ENCODE data around the gene MCTP2.
A peak's percentile ranks its signal among the peaks of the same experiment; 100 is the strongest.

Gene MCTP2

GRCh38 chr15:94404733-94405283 is 173.4 kb downstream of the MCTP2 start:
- DNase-seq: no peak

- no peak for DNase-seq
These were observed 179.9 kb downstream of the MCTP2 start for GRCh38 chr15:94411285-94411684.

GRCh38 chr15:94411846-94412245 is 180.5 kb downstream of the MCTP2 start:
- no peak for DNase-seq

- DNase-seq: peak; percentile 11
These were observed 181.8 kb downstream of the MCTP2 start for GRCh38 chr15:94412979-94413746.

GRCh38 chr15:94414916-94415315 is 183.6 kb downstream of the MCTP2 start:
- no peak for DNase-seq

GRCh38 chr15:94416267-94416666 is 184.9 kb downstream of the MCTP2 start:
- DNase-seq: no peak

- DNase-seq: no peak
These were observed 185.5 kb downstream of the MCTP2 start for GRCh38 chr15:94416820-94417219.

GRCh38 chr15:94417501-94418293 is 186.3 kb downstream of the MCTP2 start:
- no peak for DNase-seq

GRCh38 chr15:94421706-94422105 is 190.3 kb downstream of the MCTP2 start:
- DNase-seq: peak; percentile 20

GRCh38 chr15:94432279-94432678 is 200.9 kb downstream of the MCTP2 start:
- no peak for DNase-seq

GRCh38 chr15:94439158-94439557 is 207.8 kb downstream of the MCTP2 start:
- no peak for DNase-seq

GRCh38 chr15:94441760-94442159 is 210.4 kb downstream of the MCTP2 start:
- no peak for DNase-seq

- no peak for DNase-seq
These were observed 211.1 kb downstream of the MCTP2 start for GRCh38 chr15:94442480-94442879.

GRCh38 chr15:94443186-94443585 is 211.8 kb downstream of the MCTP2 start:
- DNase-seq: no peak

- no peak for DNase-seq
These were observed 214.3 kb downstream of the MCTP2 start for GRCh38 chr15:94445566-94446160.

GRCh38 chr15:94446441-94446840 is 215.1 kb downstream of the MCTP2 start:
- no peak for DNase-seq

- no peak for DNase-seq
These were observed 220.1 kb downstream of the MCTP2 start for GRCh38 chr15:94451466-94451865.

GRCh38 chr15:94453227-94453988 is 222.0 kb downstream of the MCTP2 start:
- DNase-seq: no peak

GRCh38 chr15:94455297-94455696 is 223.9 kb downstream of the MCTP2 start:
- no peak for DNase-seq

- no peak for DNase-seq
These were observed 224.9 kb downstream of the MCTP2 start for GRCh38 chr15:94456226-94456625.

- no peak for DNase-seq
These were observed 226.3 kb downstream of the MCTP2 start for GRCh38 chr15:94457661-94458060.

- DNase-seq: no peak
These were observed 229.3 kb downstream of the MCTP2 start for GRCh38 chr15:94460624-94461023.

- no peak for DNase-seq
These were observed 235.7 kb downstream of the MCTP2 start for GRCh38 chr15:94467034-94467433.

Measured in fibroblast of skin of right biceps (primary cell).